NB4 (cell line): ENCODE measurements around the gene GNS.

Source experiments
- CTCF ChIP-seq: IDR thresholded peaks from one replicate; pipeline ENCODE4 v1.5.1; 2012; ENCODE audit warnings: low read depth, low read length
- MAX ChIP-seq: IDR thresholded peaks from 2 replicates; pipeline ENCODE4 v1.6.1; 2011; ENCODE audit warnings: low read depth, low read length
- POLR2A ChIP-seq: IDR thresholded peaks from 2 replicates; pipeline ENCODE4 v1.6.1; 2011; ENCODE audit warnings: mild to moderate bottlenecking; ENCODE audit not compliant: insufficient read length; ENCODE audit errors: extremely low read depth

- no peak for TF ChIP-seq CTCF
- TF ChIP-seq MAX = no peak
- TF ChIP-seq POLR2A = no peak
These were observed 88.1 kb downstream of the GNS start for GRCh38 chr12:64670919-64671639.
